C4-2B (cell line): ENCODE measurements around the gene PAM.

ENCODE experiments used
- ZFX ChIP-seq: fragments of 450-650 bp; IDR thresholded peaks from 2 replicates; pipeline ENCODE4 v1.6.1; 2017
- TF ChIP-seq, protein P1 (sequence below): fragments of 450-650 bp; conservative IDR thresholded peaks from 2 replicates; pipeline ENCODE4 v1.5.1; 2017; ENCODE audit warnings: mild to moderate bottlenecking

DNA sequence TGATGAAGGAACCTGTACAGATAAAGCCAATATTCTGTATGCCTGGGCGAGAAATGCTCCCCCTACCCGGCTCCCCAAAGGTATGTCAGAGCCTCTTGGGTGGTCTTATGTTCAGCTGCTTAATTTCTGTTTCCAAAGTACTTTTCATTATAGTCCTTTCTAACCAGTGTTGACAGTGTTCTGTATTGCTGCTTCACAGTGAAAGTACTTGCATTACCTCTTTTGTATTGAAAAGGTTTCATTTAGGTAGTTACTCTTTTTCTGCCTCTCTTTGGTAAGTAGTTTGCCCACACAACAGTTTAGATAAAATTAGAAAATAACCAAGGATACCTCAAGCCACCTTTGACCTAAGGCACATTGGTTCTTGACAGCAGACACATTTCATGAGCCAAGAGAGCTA lies 169.9 kb downstream of the PAM start:
- TF ChIP-seq ZFX, result no peak
- TF ChIP-seq, protein P1, sequence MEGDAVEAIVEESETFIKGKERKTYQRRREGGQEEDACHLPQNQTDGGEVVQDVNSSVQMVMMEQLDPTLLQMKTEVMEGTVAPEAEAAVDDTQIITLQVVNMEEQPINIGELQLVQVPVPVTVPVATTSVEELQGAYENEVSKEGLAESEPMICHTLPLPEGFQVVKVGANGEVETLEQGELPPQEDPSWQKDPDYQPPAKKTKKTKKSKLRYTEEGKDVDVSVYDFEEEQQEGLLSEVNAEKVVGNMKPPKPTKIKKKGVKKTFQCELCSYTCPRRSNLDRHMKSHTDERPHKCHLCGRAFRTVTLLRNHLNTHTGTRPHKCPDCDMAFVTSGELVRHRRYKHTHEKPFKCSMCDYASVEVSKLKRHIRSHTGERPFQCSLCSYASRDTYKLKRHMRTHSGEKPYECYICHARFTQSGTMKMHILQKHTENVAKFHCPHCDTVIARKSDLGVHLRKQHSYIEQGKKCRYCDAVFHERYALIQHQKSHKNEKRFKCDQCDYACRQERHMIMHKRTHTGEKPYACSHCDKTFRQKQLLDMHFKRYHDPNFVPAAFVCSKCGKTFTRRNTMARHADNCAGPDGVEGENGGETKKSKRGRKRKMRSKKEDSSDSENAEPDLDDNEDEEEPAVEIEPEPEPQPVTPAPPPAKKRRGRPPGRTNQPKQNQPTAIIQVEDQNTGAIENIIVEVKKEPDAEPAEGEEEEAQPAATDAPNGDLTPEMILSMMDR, result no peak
